Heart left ventricle (tissue), 13 donors: ENCODE data around the gene ZCCHC3.

ENCODE experiments used
- CTCF ChIP-seq, 12 donors: fragments of 200-600 bp; sonication (generic) in 4 of 12; IDR thresholded peaks; one replicate each; pipeline versions ENCODE4 v1.5.0 to v1.8.0; 2018 to 2022; ENCODE audit warnings: antibody characterized with exemption in 12 of 12, mild to moderate bottlenecking in 5 of 12
- POLR2A ChIP-seq, 2 donors: fragments of 450-650 bp; IDR thresholded peaks; one replicate each; pipeline ENCODE4 v1.6.1; 2017; ENCODE audit warnings: antibody characterized with exemption in 2 of 2, mild to moderate bottlenecking in 2 of 2, moderate library complexity in 2 of 2
- donor health status: ischemic (EF 13 %, LVEDD 7.1; RV severe dilation, severe dysfunction).
- donor health status: DM: no; HTN: yes; CAD: no.
- donor health status: DM: no; HTN: no; CAD: no.
- donor health status: ischemic (EF 25% LVEDD 6.9; RV normal size, moderate dysfunction).
- donor health status: ischemic (EF 25% LVEDD 5.7; RV mildly dilated, moderate dysfunction).
- donor health status: ischemic (EF 35%, LVEDD 5.7; RV mildly dilated, moderate dysfunction).
- donor health status: nonischemic (EF 11% LVEDD 7.7; RV severe dilation, severe dysfunction).
- donor health status: DM: yes; HTN: yes; CAD: no.
- donor health status: PGD.
- donor health status: ischemic (EF 29% LVEDD 5.4; RV normal size, mild dysfunction).
- donor health status: nonischemic (EF 23%, LVEDD 6.1; RV moderate dilation, normal function).

GRCh38 chr20:278607-279571, 18.5 kb upstream of the ZCCHC3 start:
- peak in 4 of 12 donors; percentile 7 to 21 (median 10) for TF ChIP-seq CTCF (IDR thresholded peaks at IDR 0.05)
- TF ChIP-seq POLR2A (IDR thresholded peaks at IDR 0.05): no peak
